DMS53 (cell line): ENCODE measurements around the gene AKIRIN1.
"Not testable (repeated sequence)": the region's sequence is repeated elsewhere in the genome, so short reads cannot be mapped to it uniquely, and the experiment has no call there.

Source experiments
- DNase-seq: peaks from one replicate; lab custom pipeline; 2025; lab: John Stamatoyannopoulos, UW

AKIRIN1 gene, protein sequence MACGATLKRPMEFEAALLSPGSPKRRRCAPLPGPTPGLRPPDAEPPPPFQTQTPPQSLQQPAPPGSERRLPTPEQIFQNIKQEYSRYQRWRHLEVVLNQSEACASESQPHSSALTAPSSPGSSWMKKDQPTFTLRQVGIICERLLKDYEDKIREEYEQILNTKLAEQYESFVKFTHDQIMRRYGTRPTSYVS

GRCh38 chr1:38990738-38991637 is at the start of gene AKIRIN1:
Gene AKIRIN1 (plus strand): TSS chr1:38991276. CDS start chr1:38991381, 105 bp downstream.
- DNase-seq, result peak; percentile 98

DNA sequence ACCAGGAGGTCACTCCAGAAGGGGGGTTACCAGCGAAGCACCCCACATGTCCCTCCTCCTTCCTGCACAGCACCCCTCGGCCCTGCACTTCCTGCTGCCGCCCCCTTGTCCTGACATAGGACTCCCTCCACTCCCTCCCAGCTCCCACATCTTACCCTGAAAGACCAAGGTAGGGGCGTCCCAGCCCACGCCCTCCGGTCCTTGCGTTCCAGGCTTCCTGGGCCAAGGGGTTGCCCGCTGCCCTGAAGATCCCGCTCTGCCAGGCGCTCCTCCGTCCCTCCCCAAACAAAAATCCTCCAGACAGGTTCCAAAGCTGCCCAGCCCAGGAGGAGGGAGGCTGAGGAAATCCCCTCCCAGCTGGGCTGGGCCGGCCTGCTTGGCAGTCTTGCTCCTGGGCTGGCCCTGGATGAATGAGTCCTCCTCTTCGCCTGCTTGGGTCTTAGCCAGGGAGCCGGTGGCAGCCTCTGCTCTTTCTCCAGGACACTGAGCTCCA is 49.5 kb upstream of the AKIRIN1 start, which contains the start of gene RHBDL2:
RHBDL2 (minus strand) TSS at position 304 of the 493 bp plus-strand sequence. CDS start 22,618 bp downstream, outside the sequence.
- DNase-seq, result peak; percentile 45

DNA sequence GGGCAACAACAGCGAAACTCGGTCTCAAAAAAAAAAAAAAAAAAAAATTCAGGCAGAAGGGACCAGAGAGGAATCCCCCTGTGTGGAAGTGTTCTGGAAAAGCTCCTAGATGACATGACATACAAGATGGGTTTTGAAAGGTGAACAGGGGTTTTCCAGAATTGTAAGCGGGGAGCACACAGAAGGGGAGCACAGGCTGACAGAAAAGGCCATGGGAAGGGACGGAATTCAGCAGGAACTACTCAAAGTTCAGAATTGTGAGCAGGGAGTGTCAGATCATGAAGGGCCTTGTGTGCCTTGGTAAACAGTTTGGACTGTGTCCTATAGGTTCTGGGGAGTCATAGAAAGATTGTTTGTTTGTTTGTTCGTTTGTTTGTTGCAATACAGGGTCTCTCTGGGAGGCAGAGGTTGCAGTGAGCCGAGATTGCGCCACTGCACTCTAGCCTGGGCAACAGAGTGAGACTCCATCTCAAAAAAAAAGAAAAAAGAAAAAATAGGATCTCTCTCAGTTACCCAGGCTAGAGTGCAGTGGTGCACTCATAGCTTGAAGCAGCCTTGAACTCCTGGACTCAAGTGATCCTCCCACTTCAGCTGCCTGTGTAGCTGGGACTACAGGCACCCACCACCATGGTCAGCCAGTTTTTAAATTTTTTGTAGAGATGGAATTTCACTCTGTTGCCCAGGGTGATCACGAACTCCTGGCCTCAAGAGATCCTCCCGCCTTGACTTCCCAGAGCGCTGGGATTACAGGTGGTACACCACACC is 48.2 kb upstream of the AKIRIN1 start:
- no peak for DNase-seq

DNA sequence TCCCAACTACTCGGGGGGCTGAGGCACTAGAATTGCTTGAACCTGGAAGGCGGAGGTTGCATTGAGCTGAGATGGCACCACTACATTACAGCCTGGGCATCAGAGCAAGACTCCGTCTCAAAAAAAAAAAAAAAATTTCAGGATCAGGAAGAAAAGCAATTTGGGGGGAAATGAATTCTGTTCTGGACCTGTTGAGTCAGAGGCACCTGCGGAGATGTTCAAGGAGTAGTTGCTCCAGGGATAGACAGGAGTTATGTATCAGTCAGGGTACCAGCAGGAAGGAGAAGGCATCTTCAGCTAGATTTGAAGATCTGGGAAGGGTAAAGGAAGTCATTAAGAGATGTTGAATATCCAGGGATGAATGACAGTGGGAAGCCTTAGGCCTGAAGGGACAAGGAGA is 46.5 kb upstream of the AKIRIN1 start:
- no peak for DNase-seq

DNA sequence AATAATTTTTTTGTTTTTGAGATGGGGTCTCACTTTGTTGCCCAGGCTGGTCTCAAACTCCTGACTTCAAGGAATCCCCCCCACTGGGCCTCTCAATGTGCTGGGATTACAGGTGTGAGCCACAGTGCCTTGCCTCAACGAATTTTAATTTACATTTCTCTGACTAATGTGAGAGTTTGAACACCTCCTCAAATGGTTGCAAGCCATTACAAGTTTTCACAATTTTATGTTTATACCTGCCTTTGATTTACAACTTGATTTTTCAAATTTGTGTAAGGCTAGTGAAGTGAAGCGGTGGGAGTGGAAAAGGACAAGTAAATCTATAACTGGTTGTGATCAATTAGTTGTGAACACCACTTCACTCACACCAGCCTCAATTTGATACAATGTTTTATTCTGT is 40.5 kb upstream of the AKIRIN1 start:
- DNase-seq, result no peak

GRCh38 chr1:38953433-38953860 is 37.6 kb upstream of the AKIRIN1 start:
- DNase-seq, result no peak

- DNase-seq, result peak; percentile 33
These were observed 32.1 kb upstream of the AKIRIN1 start for GRCh38 chr1:38958967-38959366.

DNA sequence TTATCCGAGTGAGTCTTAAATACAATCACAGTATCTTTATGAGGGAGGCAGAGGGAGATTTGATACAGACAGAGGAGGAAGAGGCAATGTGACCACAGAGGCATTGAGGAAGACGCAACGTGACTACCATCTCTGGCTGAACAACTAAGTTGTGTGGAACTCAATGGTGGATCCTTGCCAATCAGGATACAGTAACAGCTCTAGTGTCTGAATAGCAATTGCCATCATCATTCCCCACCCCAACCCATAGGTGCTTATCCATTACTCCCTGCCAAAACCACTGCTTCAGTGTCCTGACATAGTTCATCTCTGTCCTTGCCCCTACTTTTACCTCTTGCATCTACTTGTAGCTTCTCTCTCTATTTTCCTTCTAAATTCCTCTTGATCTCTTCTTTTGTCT is 29.0 kb upstream of the AKIRIN1 start:
- no peak for DNase-seq

DNA sequence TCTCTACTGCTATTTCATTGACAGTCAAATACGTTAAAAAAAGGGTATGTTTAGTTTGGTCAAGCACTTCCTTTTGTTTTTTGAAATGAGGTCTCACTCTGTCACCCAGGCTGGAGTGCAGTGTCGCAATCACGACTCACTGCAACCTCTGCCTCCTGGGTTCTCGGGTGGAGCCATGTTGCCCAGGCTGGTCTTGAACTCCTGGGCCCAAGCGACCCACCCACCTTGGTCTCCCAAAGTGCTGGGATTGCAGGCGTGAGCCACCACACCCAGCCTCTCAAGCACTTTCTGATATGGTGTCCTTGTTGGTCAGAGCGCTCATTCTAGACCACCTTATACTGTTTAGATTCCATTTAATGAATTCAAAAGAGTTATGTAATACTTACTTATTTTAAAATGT is 28.5 kb upstream of the AKIRIN1 start:
- DNase-seq, result no peak

DNA sequence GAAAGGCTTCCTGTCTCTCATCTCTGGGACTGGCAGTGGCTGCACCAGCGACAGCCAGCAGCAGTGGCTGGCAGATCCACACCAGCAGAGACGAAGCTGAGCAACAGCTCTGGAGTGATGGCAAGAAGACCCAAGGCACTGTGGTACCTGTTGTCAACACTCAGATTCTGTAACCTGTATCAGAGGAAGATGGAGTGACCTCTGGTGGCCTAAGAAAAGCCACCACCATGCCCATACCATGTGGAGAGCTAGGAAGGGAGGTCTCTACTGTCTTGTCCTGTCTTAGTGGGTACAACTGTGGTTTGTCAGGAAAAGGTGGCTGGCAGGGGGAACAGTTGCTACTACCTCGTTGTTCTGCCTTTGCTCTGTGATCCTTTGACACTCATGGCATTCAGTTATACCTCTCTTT is 26.9 kb upstream of the AKIRIN1 start:
- DNase-seq, result peak; percentile 61

DNA sequence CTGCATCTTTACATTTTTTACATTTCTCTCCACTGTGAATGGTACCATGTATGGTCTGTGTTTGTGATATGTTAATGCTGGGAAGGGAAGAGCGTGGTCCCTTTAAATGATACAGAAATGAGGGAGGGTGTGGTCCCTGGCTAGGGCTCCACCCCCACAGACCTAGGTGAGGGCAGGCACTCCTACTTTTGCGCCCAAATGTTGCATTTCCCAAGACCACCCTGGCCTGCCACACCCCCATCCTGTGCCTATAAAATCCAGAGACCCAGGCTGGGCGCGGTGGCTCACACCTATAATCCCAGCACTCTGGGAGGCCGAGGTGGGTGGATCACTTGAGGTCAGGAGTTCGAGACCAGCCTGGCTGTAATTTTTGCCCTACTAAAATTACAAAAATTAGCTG is 17.9 kb upstream of the AKIRIN1 start:
- DNase-seq, result not testable (repeated sequence)

DNA sequence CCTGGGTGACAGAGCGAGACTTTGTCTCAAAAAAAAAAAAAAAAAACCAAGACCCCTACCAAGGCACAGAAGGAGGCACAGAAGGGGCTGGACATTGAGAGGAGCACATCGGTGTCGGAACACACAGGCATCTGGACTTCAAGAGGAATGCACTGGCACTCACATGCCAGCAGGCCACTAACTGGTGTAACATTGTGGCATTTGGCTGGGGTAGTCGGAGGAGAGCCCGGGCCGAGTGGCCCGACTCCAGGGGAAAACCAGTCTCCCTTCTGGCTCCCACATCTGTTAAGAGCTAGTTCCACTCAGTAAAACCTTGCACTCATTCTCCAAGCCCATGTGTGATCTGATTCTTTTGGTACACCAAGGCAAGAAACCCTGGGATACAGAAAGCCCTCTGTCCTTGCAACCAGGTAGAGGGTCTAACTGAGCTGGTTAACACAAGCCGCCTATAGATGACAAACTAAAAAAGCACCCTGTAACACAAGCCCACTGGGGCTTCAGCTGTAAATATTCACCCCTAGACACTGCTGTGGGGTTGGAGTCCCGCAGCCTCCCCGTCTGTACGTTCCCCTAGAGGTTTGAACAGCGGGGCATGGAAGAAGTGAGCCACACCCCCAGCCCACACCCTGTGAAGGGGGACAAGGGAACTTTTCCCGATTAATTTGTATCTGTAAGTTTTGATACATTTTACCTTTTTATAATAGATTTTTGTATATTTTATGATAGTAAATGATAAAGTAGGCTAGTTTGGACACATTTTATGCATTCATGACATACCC is 17.2 kb upstream of the AKIRIN1 start:
- DNase-seq, result no peak

- DNase-seq, result not testable (repeated sequence)
These were observed 13.5 kb upstream of the AKIRIN1 start for GRCh38 chr1:38977399-38978244.

DNA sequence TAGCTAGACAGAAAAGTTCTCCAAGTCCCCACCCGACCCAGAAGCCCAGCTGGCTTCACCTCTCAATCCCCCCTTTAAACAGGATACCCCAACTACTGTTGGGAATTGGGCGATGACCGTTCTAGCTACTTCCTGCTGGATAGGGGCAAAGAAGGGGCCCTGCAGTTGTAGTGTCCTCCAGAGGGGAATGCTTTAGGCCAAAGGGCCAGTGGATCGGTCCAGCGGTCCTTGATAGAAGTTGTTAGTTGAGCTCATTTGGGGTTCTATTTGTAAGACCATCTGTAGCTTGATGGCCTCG is 12.9 kb upstream of the AKIRIN1 start:
- DNase-seq, result peak; percentile 21

- not testable (repeated sequence) for DNase-seq
These were observed 11.7 kb upstream of the AKIRIN1 start for GRCh38 chr1:38979380-38979779.

DNA sequence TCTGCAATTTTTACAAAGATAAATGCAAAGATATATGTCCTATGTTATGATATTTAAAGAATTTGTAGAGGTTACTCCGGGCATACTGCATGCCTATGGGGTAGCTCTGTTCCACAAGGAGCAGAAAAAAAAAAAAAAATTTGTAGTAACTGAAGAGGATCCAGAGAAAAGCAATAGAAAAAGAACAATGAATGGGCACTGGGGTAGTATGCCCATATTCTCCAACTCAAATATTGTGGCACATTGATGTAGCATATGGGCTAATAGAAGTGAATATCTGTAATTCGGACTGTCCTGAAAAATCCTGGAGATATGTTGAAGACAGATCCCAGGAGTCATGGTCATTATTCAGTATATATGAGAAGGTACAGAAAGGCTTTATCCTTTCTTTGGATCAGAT is 1.1 kb upstream of the AKIRIN1 start:
- no peak for DNase-seq

DNA sequence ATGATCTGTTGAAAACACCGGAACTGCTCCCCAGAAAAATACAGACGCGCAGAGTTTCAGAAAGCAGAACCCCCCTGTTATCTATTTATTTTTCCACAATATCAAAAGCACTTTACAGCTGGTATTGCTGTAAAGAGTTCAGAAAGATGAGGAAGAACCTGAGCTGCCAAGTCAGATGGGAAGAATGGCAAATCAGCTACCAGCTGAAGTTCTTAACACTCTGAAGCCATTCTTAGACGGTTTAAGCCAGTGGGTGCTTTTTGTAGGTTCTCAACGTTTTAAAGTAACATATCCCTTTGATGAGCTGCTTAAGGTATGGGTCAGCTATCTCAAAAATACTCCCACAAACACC is 714 bp upstream of the AKIRIN1 start:
- DNase-seq, result no peak

DNA sequence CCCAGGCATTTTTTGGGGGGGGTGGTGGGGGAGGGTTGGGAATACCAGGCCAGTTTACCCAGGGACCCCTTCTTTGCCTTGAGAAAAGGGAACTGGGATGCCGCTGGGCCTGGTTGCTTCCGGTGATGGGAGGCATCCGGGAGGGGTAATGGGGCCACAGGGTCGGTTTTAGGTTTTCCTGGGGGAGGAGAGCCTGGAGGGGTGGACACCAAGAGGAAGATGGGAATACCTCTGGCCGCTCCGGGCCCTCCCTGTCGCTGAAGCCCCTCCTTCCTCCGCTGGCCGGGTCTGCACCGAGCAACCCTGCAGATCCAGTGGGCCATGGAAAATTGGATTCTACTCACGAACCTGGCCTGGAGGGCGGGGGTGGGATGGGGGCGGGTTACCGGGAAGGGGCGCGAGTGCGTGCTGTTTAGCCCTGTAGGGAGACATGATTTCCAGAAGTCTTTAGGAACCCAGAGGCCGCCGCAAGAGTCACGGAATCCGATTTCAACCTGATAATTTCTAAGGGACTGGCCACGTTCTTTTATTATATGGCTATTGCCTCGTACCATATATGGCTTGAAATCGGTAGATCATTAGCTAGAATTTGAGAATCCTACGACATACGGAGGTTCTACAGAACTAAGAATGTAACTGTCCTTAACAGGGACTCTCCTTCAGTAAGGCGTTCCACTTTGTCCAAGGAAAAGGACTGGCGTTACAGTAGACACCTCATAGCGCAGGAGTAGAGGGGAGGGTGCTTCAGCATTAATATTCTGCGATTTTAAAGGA is 749 bp downstream of the AKIRIN1 start:
- peak; percentile 61 for DNase-seq

- no peak for DNase-seq
These were observed 1.5 kb downstream of the AKIRIN1 start for GRCh38 chr1:38992412-38993111.
